Left lung (tissue), 10 donors: ENCODE measurements around the gene WASL. TPM values are rescaled to one million over a fixed set of nuclear protein-coding genes. Genes with fewer than 3 reads are reported as not detected.

Source experiments
- ATAC-seq: fragments of 200-7000 bp; cut with Tn5 transposase; one replicate; pipeline ENCODE4 v1.9.1; 2020; ENCODE audit warnings: moderate library complexity
- DNase-seq, 4 donors: peaks; one replicate each; pipeline ENCODE4 v3.0.0-alpha.2; 2013 to 2020
- H3K27ac ChIP-seq, 2 donors: fragments of 200-600 bp; sonication (generic) in 1 of 2; one replicate each; pipeline versions ENCODE4 v1.5.0 to v1.8.0; 2020 to 2021
- H3K27me3 ChIP-seq, 2 donors: fragments of 200-600 bp; sonication (generic) in 1 of 2; one replicate each; pipeline versions ENCODE4 v1.5.0 to v1.8.0; 2020 to 2021
- H3K36me3 ChIP-seq, 2 donors: fragments of 200-600 bp; sonication (generic) in 1 of 2; one replicate each; pipeline versions ENCODE4 v1.5.0 to v1.8.0; 2020 to 2021
- H3K4me1 ChIP-seq, 2 donors: fragments of 200-600 bp; one replicate each; pipeline ENCODE4 v1.8.0; 2021
- H3K4me3 ChIP-seq, 2 donors: fragments of 200-600 bp; sonication (generic) in 1 of 2; one replicate each; pipeline versions ENCODE4 v1.5.0 to v1.8.0; 2020 to 2021; ENCODE audit warnings: mild to moderate bottlenecking in 1 of 2
- H3K9me3 ChIP-seq, 2 donors: fragments of 200-600 bp; sonication (generic) in 1 of 2; one replicate each; pipeline versions ENCODE4 v1.5.0 to v1.8.0; 2020 to 2021
- intact Hi-C, 2 donors: fragments of 100-400 bp; cut with DNase I; formaldehyde crosslinking; loops; one replicate each; pipeline versions ENCODE4 v1.11.2 to v1.14.2; 2022
- polyA plus RNA-seq, 6 donors: library from polyadenylated mRNA; unstranded; fragments of 120-200 nt; gene quantifications; one replicate each; pipeline ENCODE4 v1.2.1, GENCODE V29; 2013; ENCODE audit not compliant: insufficient read length in 6 of 6
- total RNA-seq, 2 donors: library from RNA; stranded (reverse); fragmentation: NEBNext Ultra II Directional; extraction: Animal tissue kit (Norgen Biotek cat#: 25700); gene quantifications; one replicate each; pipeline ENCODE4 v1.2.1, GENCODE V29; 2021
- TF ChIP-seq, protein P1 (sequence below), 2 donors: fragments of 200-600 bp; sonication (generic) in 1 of 2; IDR thresholded peaks; one replicate each; pipeline versions ENCODE4 v1.5.0 to v1.8.0; 2021; ENCODE audit warnings: antibody characterized with exemption in 2 of 2
- donor health status: DM: no; HTN: yes; CAD: no.
- donor health status: DM: no; HTN: no; CAD: no.

The WASL gene
- total and polyA plus RNA-seq, 8 donors: 30.4 to 54.5 (median 53.4) TPM

DNA sequence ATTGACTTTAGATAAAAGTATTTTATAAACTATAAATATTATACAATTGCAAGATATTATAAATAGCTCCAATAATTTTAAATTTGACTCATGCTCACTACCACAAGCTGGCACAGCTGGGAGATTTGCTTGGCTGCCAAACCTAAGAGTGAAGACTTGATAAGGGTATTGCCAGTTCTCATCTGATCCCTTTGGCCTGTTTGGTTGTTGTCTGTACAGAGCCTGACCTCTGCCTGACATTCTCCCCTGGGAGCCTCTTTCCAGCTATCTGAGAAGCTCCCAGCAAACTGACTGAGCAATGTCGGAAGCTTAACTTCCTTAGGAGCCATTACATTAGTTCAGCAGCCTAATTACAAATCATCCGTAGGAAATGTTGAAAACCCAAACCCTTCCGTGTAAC lies 103.3 kb downstream of the WASL start:
- DNase-seq (no peak), ATAC-seq (no peak)
- H3K27ac ChIP-seq: no peak overlapping the region
- H3K36me3 ChIP-seq: no peaks in the 10 kb centered on the region
- H3K9me3 ChIP-seq: no peaks in the 10 kb centered on the region
- no peaks in the 10 kb centered on the region for H3K27me3 ChIP-seq
- intact Hi-C loops: no loop called here
- no peaks in the 10 kb centered on the region for H3K4me1 ChIP-seq
- no peak overlapping the region for H3K4me3 ChIP-seq
- TF ChIP-seq, protein P1, sequence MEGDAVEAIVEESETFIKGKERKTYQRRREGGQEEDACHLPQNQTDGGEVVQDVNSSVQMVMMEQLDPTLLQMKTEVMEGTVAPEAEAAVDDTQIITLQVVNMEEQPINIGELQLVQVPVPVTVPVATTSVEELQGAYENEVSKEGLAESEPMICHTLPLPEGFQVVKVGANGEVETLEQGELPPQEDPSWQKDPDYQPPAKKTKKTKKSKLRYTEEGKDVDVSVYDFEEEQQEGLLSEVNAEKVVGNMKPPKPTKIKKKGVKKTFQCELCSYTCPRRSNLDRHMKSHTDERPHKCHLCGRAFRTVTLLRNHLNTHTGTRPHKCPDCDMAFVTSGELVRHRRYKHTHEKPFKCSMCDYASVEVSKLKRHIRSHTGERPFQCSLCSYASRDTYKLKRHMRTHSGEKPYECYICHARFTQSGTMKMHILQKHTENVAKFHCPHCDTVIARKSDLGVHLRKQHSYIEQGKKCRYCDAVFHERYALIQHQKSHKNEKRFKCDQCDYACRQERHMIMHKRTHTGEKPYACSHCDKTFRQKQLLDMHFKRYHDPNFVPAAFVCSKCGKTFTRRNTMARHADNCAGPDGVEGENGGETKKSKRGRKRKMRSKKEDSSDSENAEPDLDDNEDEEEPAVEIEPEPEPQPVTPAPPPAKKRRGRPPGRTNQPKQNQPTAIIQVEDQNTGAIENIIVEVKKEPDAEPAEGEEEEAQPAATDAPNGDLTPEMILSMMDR (IDR thresholded peaks at IDR 0.05): no peak

- Histone ChIP-seq H3K4me3 (no peak overlapping the region), H3K27ac (no peak overlapping the region), H3K4me1 (no peaks in the 10 kb centered on the region), H3K36me3 (no peaks in the 10 kb centered on the region), H3K9me3 (no peaks in the 10 kb centered on the region), H3K27me3 (no peaks in the 10 kb centered on the region)
- ATAC-seq: peak; percentile 49
- intact Hi-C loops: no loop called here
- DNase-seq: peak in 2 of 4 donors; percentile 17 to 39
- TF ChIP-seq, protein P1 (IDR thresholded peaks at IDR 0.05): no peak
Observed at GRCh38 chr7:123643495-123644441, 105.0 kb downstream of the WASL start.

DNA sequence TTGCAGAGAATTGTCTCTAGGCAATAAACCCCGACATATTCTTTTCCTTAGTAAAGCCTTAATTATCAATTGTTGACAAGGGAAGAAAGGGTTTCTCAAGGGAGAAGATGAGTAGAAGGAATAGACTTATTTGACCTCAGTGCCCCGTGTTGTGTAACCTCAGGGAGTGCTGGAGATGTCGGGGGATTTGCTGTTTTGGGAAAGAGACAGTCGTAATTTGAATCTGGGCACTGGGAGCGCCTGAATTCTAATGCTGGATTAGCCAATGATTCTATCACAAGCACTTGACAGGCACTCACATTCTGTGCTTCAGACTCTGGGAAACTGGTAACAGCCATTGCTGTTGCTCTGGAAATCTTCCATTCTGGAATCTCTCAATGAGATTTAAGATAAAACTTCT lies 106.9 kb downstream of the WASL start:
- no peaks in the 10 kb centered on the region for H3K9me3 ChIP-seq
- no peak for DNase-seq

DNA sequence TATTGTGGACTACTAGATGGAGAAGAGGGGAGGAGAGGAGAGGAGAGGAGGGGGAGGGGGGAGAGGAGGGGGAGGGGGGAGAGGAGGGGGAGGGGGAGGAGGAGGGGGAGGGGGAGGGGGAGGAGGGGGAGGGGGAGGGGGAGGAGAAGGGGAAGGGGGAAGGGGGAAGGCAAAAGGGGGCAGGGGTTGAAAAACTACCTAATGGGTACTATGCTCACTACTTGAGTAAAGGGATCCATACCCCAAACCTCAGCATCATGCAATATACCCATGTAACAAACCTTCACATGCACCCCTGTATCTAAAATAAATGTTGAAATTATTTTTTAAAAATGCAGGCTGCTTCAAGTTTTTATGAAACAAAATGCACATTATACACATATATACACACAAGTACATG lies 108.2 kb downstream of the WASL start:
- Histone ChIP-seq H3K27me3 (no peaks in the 10 kb centered on the region), H3K4me3 (no peak overlapping the region), H3K4me1 (no peaks in the 10 kb centered on the region), H3K36me3 (no peaks in the 10 kb centered on the region), H3K27ac (no peak overlapping the region), H3K9me3 (no peaks in the 10 kb centered on the region)
- TF ChIP-seq, protein P1 (IDR thresholded peaks at IDR 0.05): no peak
- ATAC-seq: no peak
- intact Hi-C loops: no loop called here
- DNase-seq: no peak

More for the DNA sequence above, 106.9 kb downstream of the WASL start:
- intact Hi-C loops: no loop called here
- Histone ChIP-seq H3K36me3 (no peaks in the 10 kb centered on the region), H3K4me3 (no peak overlapping the region), H3K4me1 (no peaks in the 10 kb centered on the region), H3K27ac (no peak overlapping the region), H3K27me3 (no peaks in the 10 kb centered on the region)
- TF ChIP-seq, protein P1 (IDR thresholded peaks at IDR 0.05): no peak
- no peak for ATAC-seq

GRCh38 chr7:123639631-123640030 lies 109.2 kb downstream of the WASL start:
- Histone ChIP-seq H3K27ac (no peak overlapping the region), H3K4me3 (no peak overlapping the region), H3K36me3 (no peaks in the 10 kb centered on the region), H3K27me3 (no peaks in the 10 kb centered on the region), H3K9me3 (no peaks in the 10 kb centered on the region), H3K4me1 (no peaks in the 10 kb centered on the region)
- ATAC-seq (no peak), DNase-seq (no peak)
- intact Hi-C loops: no loop called here
- TF ChIP-seq, protein P1 (IDR thresholded peaks at IDR 0.05): no peak
